Dermis microvascular lymphatic vessel endothelial cell (primary cell): ENCODE results near the gene TTC34. TPM values are rescaled to one million over a fixed set of nuclear protein-coding genes. Genes with fewer than 3 reads are reported as not detected.

Source experiments
- DNase-seq, 2 donors: peaks; one replicate each; pipeline versions ENCODE4 v3.0.0 to v3.0.0-alpha.2; 2010; ENCODE audit warnings: low read depth in 2 of 2
- total RNA-seq: library from RNA; depleted of rRNA; stranded (reverse); fragments of >200 nt; gene quantifications from 2 replicates; pipeline ENCODE4 v1.2.1, GENCODE V29; 2014

The TTC34 gene
- total RNA-seq, 1 donor from 2014 or later, result under 0.01 TPM

- DNase-seq, result no peak
Observed at GRCh38 chr1:2812939-2813653, 11.6 kb upstream of the TTC34 start.

DNA sequence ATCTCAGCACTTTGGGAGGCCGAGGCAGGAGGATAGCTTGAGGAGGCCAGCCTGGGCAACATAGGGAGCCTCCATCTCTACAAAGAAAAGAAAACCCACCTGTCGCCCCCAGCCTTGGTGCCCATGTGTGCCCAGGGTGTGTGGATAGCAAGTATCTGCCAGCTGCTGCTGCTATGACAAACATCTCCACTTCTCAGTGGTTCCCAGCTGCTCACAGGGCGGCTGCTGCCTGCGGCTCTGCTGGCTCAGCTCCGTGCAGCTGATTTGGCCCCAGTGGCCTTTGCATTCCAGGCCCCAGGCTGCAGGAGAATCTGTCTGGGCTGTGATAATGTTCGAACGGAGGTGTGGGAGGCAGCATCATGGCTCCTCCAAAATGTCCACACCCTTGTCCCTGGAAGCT, 10.6 kb upstream of the TTC34 start:
- DNase-seq, result no peak

- DNase-seq, result no peak
Observed at GRCh38 chr1:2811533-2811918, 10.0 kb upstream of the TTC34 start.

GRCh38 chr1:2810899-2811532, 9.5 kb upstream of the TTC34 start:
- DNase-seq, result no peak

DNA sequence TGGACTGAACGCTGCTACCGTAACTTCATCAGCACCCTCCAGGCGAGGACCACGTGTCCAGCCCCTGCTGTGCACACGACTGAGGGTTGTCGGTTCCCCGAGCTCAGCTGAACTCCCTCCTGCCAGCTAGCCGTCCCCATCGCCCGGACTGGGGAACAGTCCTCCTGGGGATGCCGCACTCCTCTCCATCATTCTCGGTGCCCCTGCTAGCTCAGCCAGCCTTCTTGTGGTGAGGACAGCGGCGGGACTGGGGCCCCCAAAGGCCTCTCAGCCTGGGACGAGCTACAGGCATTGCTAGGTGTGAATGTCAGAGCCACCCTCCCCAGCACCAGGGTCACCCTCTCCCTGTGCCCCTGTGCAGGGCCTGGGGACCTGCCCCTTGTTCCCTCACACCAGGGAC, 8.8 kb upstream of the TTC34 start:
- no peak for DNase-seq

DNA sequence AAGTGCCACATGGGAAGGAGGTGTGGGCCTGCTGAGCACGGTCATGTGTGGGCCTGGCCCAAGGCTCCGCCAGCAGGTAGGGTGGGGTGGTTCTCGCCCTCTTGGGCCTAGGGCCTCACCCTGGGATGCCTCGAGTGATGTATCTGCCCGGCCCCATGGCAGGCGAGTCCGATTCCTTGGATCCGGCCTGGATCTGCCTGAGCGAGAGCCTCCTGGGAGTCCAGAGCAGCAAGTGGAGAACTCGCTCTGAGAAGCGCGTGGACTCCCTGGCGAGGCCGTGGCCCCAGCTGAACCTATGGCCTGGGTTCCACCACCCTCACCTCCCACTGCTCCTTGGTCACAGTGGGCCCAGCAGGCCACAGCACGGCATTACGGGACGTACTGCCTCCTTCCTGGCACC, 8.2 kb upstream of the TTC34 start:
- DNase-seq, result no peak

DNA sequence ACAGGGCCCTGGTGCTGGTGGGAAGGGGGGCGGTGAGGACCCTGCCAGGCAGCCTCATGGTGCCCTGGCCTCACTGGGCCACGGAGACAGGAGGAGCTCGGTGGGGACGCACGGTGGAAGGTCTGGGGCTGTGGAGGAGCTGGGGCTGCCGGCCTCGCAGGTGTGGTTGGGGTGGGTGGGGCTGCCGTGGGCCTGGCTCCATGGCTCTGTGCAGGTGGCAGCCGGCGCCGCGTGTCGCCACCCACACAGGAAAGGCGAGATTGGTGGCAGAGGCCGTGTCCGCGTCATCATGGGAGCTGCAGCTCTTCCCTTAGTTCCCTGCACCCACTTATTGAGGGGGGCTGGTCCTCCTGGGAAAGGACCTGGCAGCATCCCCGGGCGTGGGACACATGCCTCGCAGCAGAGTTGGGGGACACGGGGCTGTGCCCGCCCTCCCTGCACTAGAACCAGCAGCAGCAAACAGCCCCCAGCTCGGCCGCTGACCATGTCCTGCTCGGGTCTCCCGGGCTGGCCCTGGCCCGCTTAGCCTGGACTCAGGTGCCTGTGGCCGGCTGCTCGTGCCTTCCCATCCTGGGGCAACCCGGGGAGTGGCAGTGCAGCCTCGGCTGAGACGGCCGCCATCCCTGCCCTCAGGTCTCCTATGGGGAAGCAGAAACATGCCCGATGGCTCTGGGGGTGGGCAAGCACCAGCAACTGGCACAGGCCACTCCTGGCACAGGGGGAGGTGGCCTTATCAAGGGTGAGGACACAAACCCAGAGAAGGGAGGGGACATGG, 7.5 kb upstream of the TTC34 start:
- DNase-seq, result no peak

DNA sequence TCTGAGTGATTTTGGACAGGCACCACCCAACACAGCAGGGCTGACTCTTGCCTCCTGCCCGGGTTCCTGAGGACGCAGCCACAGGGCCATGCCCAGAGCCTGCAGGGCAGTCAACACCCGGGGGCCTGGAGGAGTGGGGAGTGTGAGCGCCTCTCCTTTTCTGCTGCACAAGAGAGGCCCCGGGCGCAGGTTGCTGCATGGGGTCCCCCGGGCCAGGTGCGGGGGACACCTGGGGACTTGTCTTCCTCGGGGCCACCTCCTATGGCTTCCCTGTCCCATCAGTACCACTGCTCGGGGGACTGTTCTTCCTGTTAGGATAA, 6.9 kb upstream of the TTC34 start:
- DNase-seq, result no peak

- no peak for DNase-seq
Observed at GRCh38 chr1:2807678-2808385, 6.3 kb upstream of the TTC34 start.

DNA sequence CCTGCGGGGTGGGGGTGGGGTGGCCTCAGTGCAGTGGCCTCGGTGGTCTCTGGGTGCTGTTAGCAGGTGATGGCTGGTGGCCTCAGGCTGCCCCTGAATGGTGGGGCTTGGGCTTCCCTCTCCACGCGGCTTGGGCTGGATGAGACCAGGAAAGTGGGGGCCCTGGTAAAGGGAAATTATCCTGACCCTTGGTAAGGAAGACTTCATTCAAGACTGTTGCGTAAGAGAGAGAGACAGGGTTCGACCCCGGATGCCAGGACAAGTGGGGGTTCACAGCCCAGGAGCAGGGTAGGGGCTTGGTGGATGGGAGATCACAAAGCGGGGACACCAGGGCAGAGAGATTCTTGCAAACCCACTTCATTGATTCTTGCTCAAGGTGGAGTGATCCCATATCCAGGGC, 5.5 kb upstream of the TTC34 start:
- DNase-seq, result no peak

GRCh38 chr1:2806591-2806990, 5.1 kb upstream of the TTC34 start:
- no peak for DNase-seq

DNA sequence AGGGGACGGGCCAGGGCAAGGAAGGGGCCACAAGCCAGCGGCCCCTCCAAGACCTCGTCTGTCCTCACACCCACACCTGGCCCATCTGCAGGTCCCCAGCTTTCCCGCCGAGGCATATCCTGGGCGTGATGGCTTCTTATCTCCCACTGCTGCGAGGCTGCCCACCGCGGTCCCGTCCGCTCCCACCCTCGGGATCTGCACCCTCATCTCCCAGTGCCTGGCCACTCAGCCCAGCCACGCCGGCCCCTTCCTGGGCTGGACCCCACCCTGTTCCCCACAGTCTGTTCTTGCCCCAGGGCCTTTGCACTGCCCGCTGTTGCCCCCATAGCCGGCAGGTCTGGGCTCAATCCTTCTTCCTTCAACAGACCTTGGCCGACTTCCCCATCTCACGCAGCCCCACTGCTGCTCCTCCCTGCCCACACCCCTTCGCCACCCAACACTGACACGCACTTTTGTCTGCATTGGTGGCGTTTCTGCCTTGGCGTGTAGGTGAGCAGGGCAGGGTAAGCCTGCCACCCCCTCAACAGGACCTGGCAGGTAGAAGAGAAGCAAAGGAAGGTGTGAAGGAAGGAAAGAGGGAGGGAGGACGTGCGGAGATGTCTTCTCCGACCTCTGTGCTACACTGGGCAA, 4.4 kb upstream of the TTC34 start:
- no peak for DNase-seq

DNA sequence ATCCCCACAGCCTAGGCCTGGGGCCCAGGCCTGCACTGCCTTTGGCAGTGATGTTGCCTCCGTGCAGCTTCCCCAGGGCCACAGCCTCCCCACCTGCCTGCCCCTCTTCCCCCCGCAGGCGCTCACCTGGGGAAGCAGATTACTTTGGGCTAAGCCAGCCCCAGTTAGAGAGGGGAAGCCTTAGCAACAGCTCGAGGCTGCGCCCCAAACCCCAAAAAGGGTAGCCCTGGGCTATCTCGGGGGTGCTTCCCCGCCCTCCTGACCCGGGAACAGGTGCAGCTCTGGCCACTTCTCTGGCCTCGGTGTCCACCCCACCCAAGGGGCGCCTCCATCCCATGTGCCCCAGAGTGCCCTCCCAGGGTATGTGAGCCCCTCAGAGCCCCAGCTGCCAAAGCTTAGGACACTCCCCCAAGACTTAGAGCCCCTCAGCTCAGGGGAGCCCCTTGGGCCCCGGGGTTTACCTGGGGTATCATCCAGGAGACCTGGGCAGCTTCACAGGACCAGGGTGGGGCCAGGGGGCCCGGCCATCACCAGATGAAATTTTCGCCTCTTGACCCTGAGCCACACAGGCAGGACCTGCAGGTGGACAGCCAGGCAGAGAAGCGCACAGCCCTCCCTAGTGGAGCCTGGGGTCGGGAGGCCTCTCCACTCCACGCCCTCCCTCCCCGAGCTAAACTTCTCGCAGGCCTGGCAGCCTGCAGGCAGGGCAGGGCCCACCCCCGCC, 3.3 kb upstream of the TTC34 start:
- no peak for DNase-seq

DNA sequence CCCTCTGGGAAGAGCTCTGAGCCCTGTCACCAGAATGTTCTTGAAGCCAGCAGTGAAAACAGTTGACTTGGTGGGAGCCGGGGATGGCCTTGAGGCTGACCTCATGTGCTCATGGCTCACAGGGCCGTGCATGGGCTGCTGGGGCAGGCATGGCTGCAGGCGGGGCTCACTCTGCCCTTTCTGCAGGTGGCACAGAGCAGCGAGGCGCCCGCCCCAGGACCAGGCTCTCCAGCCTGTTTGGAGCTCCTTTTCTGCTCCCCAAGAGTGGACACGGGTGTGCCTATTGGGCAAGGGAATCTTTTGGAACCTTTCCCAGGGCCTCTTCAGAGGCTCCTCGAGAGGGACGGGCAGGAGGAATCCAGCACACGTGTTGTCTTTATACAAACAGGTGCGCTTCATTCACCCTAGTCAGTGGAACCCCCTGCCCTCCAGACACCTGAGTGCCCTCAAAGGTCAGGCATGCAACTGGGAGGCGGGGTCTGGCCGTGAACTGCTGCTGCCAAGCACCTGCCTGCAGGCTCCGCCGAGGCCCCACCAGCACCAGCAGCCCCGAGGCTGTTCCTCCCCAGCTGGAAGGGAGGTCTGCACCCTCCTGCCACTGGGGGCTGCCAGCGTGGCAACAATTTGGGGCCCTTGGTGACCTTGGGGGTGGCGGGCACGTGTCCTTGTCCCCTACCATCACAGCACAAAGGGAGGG, 2.6 kb upstream of the TTC34 start:
- DNase-seq, result no peak

GRCh38 chr1:2803086-2803930, 1.8 kb upstream of the TTC34 start:
- no peak for DNase-seq

DNA sequence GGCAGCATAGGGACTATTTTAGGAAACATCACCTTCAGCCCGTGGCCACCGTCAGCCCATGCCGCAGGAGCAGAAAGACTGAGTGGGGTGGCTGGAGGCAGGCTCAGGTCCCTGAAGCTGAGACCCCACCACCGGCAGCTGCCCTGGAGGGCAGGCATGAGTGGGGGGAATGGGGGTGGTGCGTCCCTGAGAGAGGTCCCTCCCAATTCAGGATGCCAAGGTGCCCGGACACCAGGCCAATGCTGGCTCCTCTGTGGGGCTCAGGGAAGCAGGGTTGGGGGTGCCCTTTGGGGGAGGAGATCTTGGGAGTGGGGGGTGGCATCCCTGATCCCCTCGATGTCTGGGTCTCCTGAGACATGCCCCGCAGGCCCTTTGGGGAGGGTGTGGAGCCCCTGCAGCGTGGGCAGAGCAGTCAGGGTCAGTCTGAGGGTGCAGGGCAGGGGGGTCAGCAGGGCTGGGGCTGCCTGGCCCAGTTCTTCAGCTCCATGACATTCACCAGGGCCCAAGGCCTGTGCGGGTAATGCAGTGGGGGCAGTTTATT, 998 bp upstream of the TTC34 start:
- DNase-seq, result no peak

DNA sequence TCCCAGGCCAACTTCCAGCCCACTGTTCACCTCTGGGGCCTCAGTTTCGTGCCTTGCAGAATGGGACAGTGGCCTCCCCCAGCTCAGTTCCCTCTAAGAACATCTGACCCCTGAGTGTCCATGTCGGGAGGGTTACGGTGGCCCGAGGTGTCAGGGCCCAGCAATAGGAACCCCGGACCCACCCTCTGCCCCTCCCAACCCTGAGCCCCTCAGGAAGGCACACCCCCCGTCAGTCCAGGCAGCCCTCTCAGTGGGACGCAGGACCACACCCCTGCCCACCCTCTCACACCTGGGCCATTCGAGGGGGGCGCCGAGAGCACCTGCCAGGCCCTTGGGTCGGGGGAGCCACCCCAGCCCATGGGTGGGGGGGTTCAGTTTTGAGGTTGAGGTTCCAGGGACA, 447 bp downstream of the TTC34 start:
- no peak for DNase-seq

DNA sequence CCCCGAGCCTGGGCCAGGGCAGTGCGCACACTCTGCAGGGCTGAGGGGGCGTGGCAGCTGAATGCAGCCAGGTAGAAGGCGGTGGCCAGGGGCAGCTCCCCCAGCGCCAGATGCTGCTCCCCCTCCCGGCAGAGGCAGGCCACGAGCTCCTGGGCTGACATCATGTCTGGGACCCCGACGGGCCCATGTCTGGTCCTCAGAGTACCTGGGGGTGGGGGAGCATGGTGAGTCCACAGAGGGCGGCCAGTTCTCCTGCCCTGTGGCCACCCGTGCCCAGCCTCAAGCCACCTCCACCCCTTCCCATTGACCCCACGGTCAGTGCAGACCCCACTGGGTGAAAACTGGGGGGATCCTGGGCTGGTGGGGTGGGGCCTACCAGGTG, 838 bp downstream of the TTC34 start:
- DNase-seq, result no peak
